Measurements from ENCODE around the gene OR4K15.
"Not testable (repeated sequence)": the region's sequence is repeated elsewhere in the genome, so short reads cannot be mapped to it uniquely, and the experiment has no call there.

The OR4K15 gene

GRCh38 chr14:19975291-19975690, at the start of gene OR4K15:
Gene OR4K15 (plus strand): TSS chr14:19975591. CDS start chr14:19975591, 0 bp downstream.
- no peak for DNase-seq

DNA sequence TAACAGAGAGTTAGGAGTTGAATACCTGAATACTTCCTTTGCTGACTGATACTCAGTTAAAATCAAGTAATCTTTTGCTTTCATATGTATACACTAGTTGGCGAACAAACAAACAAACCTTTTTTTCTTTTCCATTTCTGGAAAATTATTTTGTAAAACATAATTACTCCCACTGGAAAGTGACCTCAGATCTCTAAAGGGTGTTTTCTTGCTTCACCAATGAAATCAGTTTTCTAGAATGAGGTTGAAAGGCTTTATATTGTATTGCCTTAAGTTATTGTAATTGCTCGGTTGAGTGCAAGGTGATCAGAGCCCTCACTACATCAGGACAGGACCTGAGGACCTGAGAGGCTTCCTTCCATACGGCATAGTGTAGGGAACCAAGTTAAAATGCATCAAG, 44.8 kb upstream of the OR4K15 start, which contains the start of gene OR4K1:
TSS of gene OR4K1 (plus strand) at position 301 of the 400 bp plus-strand sequence. CDS start 4,750 bp downstream, outside the sequence.
- DNase-seq = no peak

DNA sequence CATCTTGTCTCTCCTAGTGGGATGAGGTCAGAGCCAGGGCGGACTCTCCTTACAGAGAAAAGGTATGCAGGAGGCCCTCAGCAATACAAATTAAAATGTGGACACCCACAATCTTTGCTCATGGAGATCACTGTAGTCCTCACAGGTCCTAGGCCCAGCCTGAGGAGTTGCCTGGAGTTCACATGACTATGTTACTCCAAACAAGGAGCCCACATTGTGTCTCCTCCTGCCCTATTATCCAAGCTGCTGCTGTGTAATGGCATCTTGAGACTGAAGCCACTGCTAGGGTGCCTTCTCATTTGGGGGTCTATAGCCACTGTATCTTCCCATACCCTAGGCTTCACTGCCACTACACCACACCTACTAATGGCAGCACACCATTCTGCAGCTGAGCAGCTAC, 33.7 kb upstream of the OR4K15 start:
- no peak for DNase-seq

- DNase-seq = no peak
These were observed 27.8 kb upstream of the OR4K15 start for GRCh38 chr14:19947413-19948090.

DNA sequence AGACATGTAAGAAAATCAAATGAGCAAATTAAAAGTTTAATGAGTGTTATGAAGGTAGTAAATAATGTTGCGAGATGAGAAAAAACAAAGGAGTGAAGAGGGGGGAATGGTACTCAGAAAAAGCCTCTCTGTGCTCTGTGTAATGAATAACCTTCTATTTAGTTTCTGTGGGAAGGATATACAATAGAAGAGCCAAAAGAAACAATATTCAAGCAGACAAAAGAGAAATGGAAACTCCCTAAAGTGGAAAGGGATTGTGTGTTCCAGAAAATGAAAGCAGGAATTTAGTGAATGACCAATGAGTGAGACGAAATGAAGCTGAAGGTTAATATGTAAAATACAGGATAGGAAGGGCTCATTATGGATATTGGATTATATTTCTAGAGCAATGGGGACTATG, 26.2 kb upstream of the OR4K15 start:
- DNase-seq = no peak

DNA sequence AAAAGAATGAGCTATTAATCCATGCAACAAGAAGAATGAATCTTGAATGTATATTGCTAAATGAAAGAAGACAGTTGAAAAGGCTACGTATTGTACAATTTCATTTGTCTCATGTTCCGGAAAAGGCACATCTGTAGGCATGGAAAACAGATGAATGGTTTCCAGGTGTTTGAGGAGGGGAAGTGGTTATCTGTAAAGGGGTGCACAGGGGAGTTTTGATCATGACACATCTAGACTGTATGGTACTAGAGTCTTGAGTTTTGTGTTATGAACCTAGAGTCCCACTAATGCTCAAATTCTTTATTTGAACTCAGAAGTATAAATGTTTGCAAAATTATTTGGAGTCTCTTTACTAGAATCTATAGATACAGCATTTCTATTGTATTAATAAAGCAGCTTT, 5.7 kb upstream of the OR4K15 start:
- not testable (repeated sequence) for DNase-seq

DNA sequence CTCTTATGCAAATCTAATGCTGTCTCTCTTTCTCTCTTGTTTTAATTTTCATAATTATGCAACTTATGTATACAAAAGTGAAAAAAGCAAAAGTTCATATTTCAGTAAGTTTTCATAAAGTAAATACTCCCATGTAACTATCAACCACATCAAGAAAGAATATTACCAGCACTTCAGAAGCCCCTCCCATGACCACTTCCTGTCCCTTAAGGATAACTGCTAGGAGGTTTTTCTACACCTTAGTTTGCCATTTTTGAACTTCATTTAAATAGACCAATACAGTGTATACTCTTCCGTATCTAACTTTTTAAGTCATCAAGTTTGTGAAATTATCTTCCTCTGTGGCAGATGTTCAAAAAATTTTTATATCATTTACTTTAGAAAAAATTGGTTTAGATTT, 547 bp upstream of the OR4K15 start:
- no peak for DNase-seq

- DNase-seq = no peak
These were observed 18.0 kb downstream of the OR4K15 start for GRCh38 chr14:19993438-19993837.

DNA sequence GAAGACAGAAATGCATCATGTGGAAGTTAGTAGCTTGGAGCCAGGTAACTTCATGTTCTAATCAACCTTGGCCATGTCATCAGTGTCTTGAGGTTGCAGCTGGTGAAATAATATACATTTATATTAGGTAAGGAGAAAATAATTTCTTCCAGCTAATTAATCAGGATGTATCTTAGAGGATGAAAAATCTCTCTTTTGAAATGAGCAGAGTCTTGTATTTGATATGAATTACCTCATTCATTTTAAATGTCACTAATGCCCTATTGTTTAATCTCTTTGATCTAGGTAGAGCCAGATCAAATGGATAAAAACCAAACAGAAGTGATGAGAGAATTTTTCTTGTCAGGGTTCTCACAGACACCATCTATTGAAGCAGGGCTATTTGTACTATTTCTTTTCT, 26.5 kb downstream of the OR4K15 start, which contains the start of gene OR4Q2:
TSS of gene OR4Q2 (plus strand) at position 301 of the 400 bp plus-strand sequence.
- no peak for DNase-seq

DNA sequence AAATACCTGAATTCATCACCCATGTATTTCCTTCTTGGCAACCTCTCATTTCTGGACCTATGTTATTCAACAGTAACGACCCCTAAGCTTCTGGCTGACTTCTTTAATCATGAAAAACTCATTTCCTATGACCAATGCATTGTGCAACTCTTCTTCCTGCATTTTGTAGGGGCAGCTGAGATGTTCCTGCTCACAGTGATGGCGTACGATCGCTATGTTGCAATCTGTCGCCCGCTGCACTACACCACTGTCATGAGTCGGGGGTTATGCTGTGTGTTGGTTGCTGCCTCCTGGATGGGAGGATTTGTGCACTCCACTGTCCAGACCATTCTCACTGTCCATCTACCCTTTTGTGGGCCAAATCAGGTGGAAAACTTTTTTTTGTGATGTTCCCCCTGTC, 26.9 kb downstream of the OR4K15 start:
- no peak for DNase-seq

GRCh38 chr14:20008156-20008555, 32.8 kb downstream of the OR4K15 start:
- DNase-seq = no peak

GRCh38 chr14:20019257-20019865, 44.0 kb downstream of the OR4K15 start, which contains the start of gene OR4K14:
Gene OR4K14 (minus strand): TSS chr14:20019307. CDS start chr14:20015193, 4,114 bp downstream.
- no peak for DNase-seq
